Neutrophil (primary cell): Measurements from ENCODE around the gene KRR1.
"Not testable (repeated sequence)": the region's sequence is repeated elsewhere in the genome, so short reads cannot be mapped to it uniquely, and the experiment has no call there.

Experiments
- H3K27ac ChIP-seq: fragments of 200-600 bp; sonication (generic); 2 replicates; pipeline ENCODE4 v1.5.1; 2016; ENCODE audit warnings: mild to moderate bottlenecking, moderate library complexity
- H3K27me3 ChIP-seq: fragments of 200-600 bp; sonication (generic); 2 replicates; pipeline ENCODE4 v1.6.0; 2016; ENCODE audit warnings: mild to moderate bottlenecking
- H3K36me3 ChIP-seq: fragments of 200-600 bp; sonication (generic); 2 replicates; pipeline ENCODE4 v1.5.1; 2017
- H3K4me1 ChIP-seq, 2 experiments: fragments of 200-600 bp in 1 of 2; sonication (generic) in 1 of 2; 1 replicate in 1 of 2; 2 replicates in 1 of 2; pipeline versions ENCODE4 v1.5.1 to v1.6.1; 2013 to 2016; ENCODE audit warnings: low read depth in 1 of 2, low read length in 1 of 2, mild to moderate bottlenecking in 1 of 2, moderate library complexity in 1 of 2; ENCODE audit not compliant: control insufficient read depth in 1 of 2, insufficient read depth in 1 of 2
- H3K4me3 ChIP-seq, 2 experiments: fragments of 200-600 bp in 1 of 2; sonication (generic) in 1 of 2; 1 replicate in 1 of 2; 2 replicates in 1 of 2; pipeline ENCODE4 v1.5.1; 2013 to 2016; ENCODE audit warnings: low read depth in 1 of 2, low read length in 1 of 2, mild to moderate bottlenecking in 1 of 2, moderate library complexity in 1 of 2
- H3K9me3 ChIP-seq: fragments of 200-600 bp; sonication (generic); 2 replicates; pipeline ENCODE4 v1.5.1; 2016
- CTCF ChIP-seq: fragments of 200-600 bp; sonication (generic); IDR thresholded peaks from 2 replicates; pipeline ENCODE4 v1.5.1; 2016; ENCODE audit warnings: antibody characterized with exemption

KRR1 gene

GRCh38 chr12:75476071-75476470, 35.3 kb downstream of the KRR1 start:
- no peaks in the 10 kb centered on the region for H3K9me3 ChIP-seq
- H3K36me3 ChIP-seq: no peaks in the 10 kb centered on the region
- no peak overlapping the region for H3K4me3 ChIP-seq
- H3K27ac ChIP-seq: no peak overlapping the region
- TF ChIP-seq CTCF: no peak
- H3K27me3 ChIP-seq: no peaks in the 10 kb centered on the region
- H3K4me1 ChIP-seq: peaks cover 56 to 64% of the 10 kb centered on the region in 2 experiments

DNA sequence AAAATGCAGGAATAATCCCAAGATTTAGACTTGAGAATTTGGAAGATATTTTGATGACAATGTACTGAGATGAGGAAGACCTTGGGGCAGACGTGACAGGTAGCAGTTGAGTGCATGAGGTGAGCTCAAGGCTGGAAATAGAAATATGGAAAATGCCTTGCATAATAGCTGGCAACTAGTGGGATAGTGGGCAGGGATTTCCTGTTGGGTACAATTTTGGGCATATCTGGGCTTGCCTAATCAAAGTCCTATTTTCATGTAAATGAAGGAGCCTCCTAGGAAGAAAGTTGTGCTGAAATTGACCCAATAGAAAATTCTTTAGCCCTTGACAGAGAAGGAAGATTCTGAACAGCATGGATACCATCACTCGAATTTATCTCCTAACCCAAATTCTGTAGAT, 37.3 kb downstream of the KRR1 start:
- Histone ChIP-seq H3K4me1 (peaks cover 37 to 47% of the 10 kb centered on the region in 2 experiments), H3K9me3 (no peaks in the 10 kb centered on the region)
- TF ChIP-seq CTCF: no peak

DNA sequence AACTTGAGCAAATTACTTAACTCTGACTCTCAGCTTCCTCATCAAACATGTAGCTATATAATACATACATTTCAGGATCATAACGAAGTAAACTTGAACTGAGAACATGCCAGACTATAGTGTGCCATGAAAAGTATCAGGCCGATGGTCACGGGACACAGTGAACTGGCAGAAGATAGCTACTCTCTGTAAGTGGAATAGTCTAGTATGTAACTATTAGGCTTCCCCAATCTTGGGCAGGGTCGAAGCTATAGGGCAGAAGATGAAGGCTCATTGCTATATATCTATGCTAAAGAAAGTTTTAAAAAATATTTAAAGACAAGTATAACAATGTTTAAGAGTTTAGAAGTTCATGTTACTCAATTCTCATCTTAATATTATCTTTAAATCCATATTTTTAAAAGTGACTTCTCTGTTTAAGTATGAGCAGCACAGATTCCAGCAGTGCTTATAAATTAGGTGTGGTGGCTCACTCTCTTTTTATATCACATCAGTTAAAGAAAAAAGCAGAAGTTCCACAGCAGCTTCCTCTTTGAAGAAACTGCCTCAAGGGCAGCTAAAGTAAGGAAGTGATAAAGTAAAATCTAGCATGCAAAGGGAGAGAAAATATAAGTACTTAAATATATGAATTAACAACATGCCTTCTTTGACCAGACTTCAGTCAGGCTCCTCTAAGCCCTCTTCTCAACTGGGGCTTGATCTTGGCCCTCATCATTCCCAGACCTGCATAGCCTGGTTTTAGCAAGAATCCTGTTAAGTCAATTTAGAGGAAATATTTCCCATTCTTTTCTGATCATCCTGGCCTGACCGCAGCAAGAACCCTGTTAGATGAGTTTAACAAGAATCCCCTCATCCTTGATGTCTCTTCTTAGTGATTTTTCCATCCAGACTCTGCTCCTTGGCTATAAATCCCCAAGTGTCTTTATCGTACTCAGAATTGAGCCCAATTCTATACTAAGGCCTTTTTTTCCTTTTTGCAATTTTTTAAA, 39.2 kb downstream of the KRR1 start:
- Histone ChIP-seq H3K4me3 (peak overlapping the region in 1 of 2 experiments; percentile 42), H3K27ac (peak overlapping the region; percentile 84), H3K27me3 (no peaks in the 10 kb centered on the region), H3K9me3 (no peaks in the 10 kb centered on the region), H3K4me1 (peaks cover 17 to 27% of the 10 kb centered on the region in 2 experiments), H3K36me3 (no peaks in the 10 kb centered on the region)
- no peak for TF ChIP-seq CTCF

More for the DNA sequence above, 37.3 kb downstream of the KRR1 start:
- Histone ChIP-seq H3K4me3 (no peak overlapping the region), H3K27ac (no peak overlapping the region), H3K36me3 (no peaks in the 10 kb centered on the region), H3K27me3 (no peaks in the 10 kb centered on the region)

DNA sequence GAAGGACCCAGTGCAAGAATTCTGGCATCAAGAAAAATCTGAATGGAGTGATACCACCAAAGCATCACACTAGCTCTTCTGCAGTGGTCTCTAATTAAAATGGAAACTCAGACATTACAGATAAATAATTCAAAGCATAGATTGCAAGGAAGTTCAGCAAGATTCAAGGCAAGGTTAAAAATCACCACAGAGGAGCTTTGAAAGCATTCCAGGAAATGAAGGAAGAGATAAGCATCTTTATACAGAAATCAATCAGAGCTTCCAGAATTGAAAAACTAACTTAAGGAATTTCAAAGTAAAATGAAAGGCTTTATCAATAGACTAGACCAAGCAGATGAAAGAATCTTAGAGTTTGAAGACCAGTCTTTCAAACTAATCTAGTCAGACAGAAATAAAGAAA, 51.2 kb downstream of the KRR1 start:
- Histone ChIP-seq H3K27me3 (no peaks in the 10 kb centered on the region), H3K36me3 (no peaks in the 10 kb centered on the region), H3K9me3 (peaks cover 5% of the 10 kb centered on the region), H3K4me1 (peaks cover 12 to 27% of the 10 kb centered on the region in 2 experiments), H3K4me3 (no peak overlapping the region), H3K27ac (no peak overlapping the region)
- no peak for TF ChIP-seq CTCF

GRCh38 chr12:75459755-75460154, 51.7 kb downstream of the KRR1 start:
- H3K27me3 ChIP-seq: no peaks in the 10 kb centered on the region
- peaks cover 12 to 27% of the 10 kb centered on the region in 2 experiments for H3K4me1 ChIP-seq
- peaks cover 5% of the 10 kb centered on the region for H3K9me3 ChIP-seq
- H3K27ac ChIP-seq: no peak overlapping the region
- TF ChIP-seq CTCF: no peak
- no peaks in the 10 kb centered on the region for H3K36me3 ChIP-seq
- no peak overlapping the region for H3K4me3 ChIP-seq

- H3K4me1 ChIP-seq: peaks cover 12 to 27% of the 10 kb centered on the region in 2 experiments
- not testable (repeated sequence) for H3K27me3 ChIP-seq, H3K9me3 ChIP-seq, H3K4me3 ChIP-seq, H3K36me3 ChIP-seq
- H3K27ac ChIP-seq: peak overlapping the region; percentile 1
These were observed 53.5 kb downstream of the KRR1 start for GRCh38 chr12:75457866-75458265.
